PC-9 (cell line): ENCODE measurements around the gene AQP2. TPM values are rescaled to one million over a fixed set of nuclear protein-coding genes. Genes with fewer than 3 reads are reported as not detected.

Source experiments
- BruUV-seq: library from RNA; stranded (reverse); fragments of 400-500 nt; replicated peaks from 2 replicates; lab custom pipeline; 2021; lab: Mats Ljungman, UMichigan
- CTCF ChIA-PET: fragments of 300-600 bp; sonication (Branson Sonifier 250); formaldehyde crosslinking; loops from one replicate; lab custom pipeline; 2022; ENCODE audit warnings: antibody characterized with exemption; lab: Charles Lee
- POLR2A ChIA-PET: fragments of 300-600 bp; sonication (Branson Sonifier 250); formaldehyde crosslinking; loops from one replicate; lab custom pipeline; 2022; ENCODE audit warnings: antibody characterized with exemption; ENCODE audit not compliant: unreplicated experiment; lab: Charles Lee
- DNase-seq, 2 experiments: peaks; one replicate each; pipeline versions ENCODE4 v3.0.0 to v3.0.0-alpha.2; 2015 to 2022; ENCODE audit warnings: mixed read lengths in 1 of 2
- H2AFZ ChIP-seq: fragments of 200-600 bp; sonication (generic); 2 replicates; pipeline ENCODE4 v1.8.1; 2017; ENCODE audit warnings: antibody characterized with exemption
- H3F3A ChIP-seq: fragments of 200-600 bp; sonication (generic); 2 replicates; pipeline ENCODE4 v1.8.1; 2017; ENCODE audit warnings: antibody characterized with exemption, mild to moderate bottlenecking, low read depth; ENCODE audit not compliant: insufficient read depth
- H3K27ac ChIP-seq: fragments of 200-600 bp; sonication (generic); 2 replicates; pipeline ENCODE4 v1.6.1; 2016; ENCODE audit warnings: mixed run types
- H3K27me3 ChIP-seq: fragments of 200-600 bp; sonication (generic); 2 replicates; pipeline ENCODE4 v1.6.1; 2016; ENCODE audit warnings: low read depth, mixed run types; ENCODE audit not compliant: insufficient read depth
- H3K36me3 ChIP-seq: fragments of 200-600 bp; sonication (generic); 2 replicates; pipeline ENCODE4 v1.6.1; 2016; ENCODE audit warnings: low read depth, mixed run types
- H3K4me1 ChIP-seq: fragments of 200-600 bp; sonication (generic); replicated peaks from 2 replicates; pipeline ENCODE4 v1.6.1; 2016; ENCODE audit warnings: mixed run types; ENCODE audit not compliant: insufficient read depth
- H3K4me2 ChIP-seq: fragments of 200-600 bp; sonication (generic); 2 replicates; pipeline ENCODE4 v1.6.1; 2017; ENCODE audit warnings: mixed run types
- H3K4me3 ChIP-seq: fragments of 200-600 bp; sonication (generic); 2 replicates; pipeline ENCODE4 v1.6.1; 2016; ENCODE audit warnings: mixed run types
- H3K79me2 ChIP-seq: fragments of 200-600 bp; sonication (generic); 2 replicates; pipeline ENCODE4 v1.6.1; 2017; ENCODE audit warnings: low read depth, mixed run types
- H3K9me2 ChIP-seq: fragments of 200-600 bp; sonication (generic); 2 replicates; pipeline ENCODE4 v1.8.1; 2017; ENCODE audit warnings: mild to moderate bottlenecking; ENCODE audit not compliant: insufficient read depth
- H3K9me3 ChIP-seq: fragments of 200-600 bp; sonication (generic); 2 replicates; pipeline ENCODE4 v1.8.1; 2016; ENCODE audit warnings: low read depth; ENCODE audit not compliant: insufficient read depth
- H4K20me1 ChIP-seq: fragments of 200-600 bp; sonication (generic); 2 replicates; pipeline ENCODE4 v1.8.1; 2017; ENCODE audit not compliant: insufficient read depth
- CTCF ChIP-seq: fragments of 200-600 bp; sonication (generic); conservative IDR thresholded peaks from 2 replicates; pipeline ENCODE4 v1.6.1; 2017; ENCODE audit warnings: mixed run types, antibody characterized with exemption, mild to moderate bottlenecking, moderate library complexity
- EZH2 ChIP-seq: fragments of 200-600 bp; sonication (generic); IDR thresholded peaks from 2 replicates; pipeline ENCODE4 v1.8.0; 2017; ENCODE audit warnings: antibody characterized with exemption, low read depth
- intact Hi-C: fragments of 100-400 bp; cut with micrococcal nuclease; formaldehyde crosslinking; loops from one replicate; pipeline ENCODE4 v1.10.0; 2022; ENCODE audit not compliant: unreplicated experiment
- total RNA-seq: library from RNA; stranded (reverse); gene quantifications from 2 replicates; pipeline ENCODE4 v1.2.3, GENCODE V29; 2021

The AQP2 gene
- total RNA-seq, 1 experiment from 2014 or later, result not detected

DNA sequence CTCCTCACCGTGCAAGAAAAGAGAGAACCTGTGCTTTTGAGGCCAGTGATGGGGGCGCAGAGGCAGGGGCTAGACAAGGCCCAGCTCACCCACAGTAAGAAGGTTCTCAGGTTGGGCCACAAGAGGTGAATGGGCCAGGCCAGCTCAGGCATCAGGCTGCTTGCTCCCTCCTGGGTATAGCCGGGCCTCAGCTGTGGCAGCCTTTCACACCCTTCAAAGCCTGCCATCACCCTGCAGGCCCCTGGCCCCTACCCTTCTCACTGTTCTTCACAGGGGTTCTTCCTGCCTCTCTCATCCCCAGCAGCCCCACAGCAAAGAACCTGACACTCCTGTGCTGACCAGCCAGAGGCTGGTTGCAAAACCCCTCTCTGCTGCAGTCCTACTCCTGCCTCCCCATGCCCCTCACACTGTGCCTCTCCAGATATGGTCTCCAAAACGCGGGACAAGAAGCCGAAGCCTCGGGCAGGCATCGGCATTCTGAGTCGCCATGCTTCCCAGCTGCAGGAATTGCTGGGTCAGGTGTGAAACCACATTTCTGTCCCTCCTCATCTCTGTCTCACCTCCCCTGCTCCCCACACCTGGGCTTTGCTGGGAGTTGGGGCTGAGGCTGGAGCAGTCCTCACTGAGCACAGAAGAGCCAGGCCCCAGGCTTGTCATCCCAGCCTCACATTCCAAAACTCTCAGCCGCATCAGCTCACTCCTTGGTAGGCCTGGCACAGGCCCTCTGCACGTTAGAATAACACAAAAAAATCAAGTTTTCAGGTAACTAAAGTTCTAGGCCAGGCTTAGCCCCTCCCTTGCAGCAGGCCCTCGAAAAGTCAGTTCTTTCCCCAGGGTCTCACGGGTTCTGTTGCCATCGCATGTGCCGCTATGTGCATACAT is 40.0 kb upstream of the AQP2 start:
- no peaks in the 10 kb centered on the region for H3K36me3 ChIP-seq
- POLR2A ChIA-PET, result interaction anchor here (0.6 kb wide), 1 partner anchor 114 kb away, joined by 3 read pairs; the partner anchor contains the start of gene RACGAP1
- no peaks in the 10 kb centered on the region for H3K79me2 ChIP-seq
- no peaks in the 10 kb centered on the region for H3K27me3 ChIP-seq
- BruUV-seq, result no TSS peak
- CTCF ChIA-PET, result no interaction called here
- intact Hi-C loops, result no loop called here
- TF ChIP-seq EZH2 (no peak), CTCF (no peak)
- peaks cover 6% of the 10 kb centered on the region; the same call in 1 of the 2 replicates for H3F3A ChIP-seq
- H3K27ac ChIP-seq, result no peak overlapping the region
- H3K9me2 ChIP-seq, result no peaks in the 10 kb centered on the region
- no peaks in the 10 kb centered on the region for H4K20me1 ChIP-seq
- no peak for DNase-seq
- no peak overlapping the region for H3K4me3 ChIP-seq
- no peak overlapping the region for H3K4me2 ChIP-seq
- H3K9me3 ChIP-seq, result no peaks in the 10 kb centered on the region
- H3K4me1 ChIP-seq, result peaks cover 7% of the 10 kb centered on the region
- no peak overlapping the region for H2AFZ ChIP-seq

- Histone ChIP-seq H3K4me2 (no peak overlapping the region), H3K9me3 (no peaks in the 10 kb centered on the region), H3K79me2 (no peaks in the 10 kb centered on the region), H4K20me1 (no peaks in the 10 kb centered on the region), H2AFZ (no peak overlapping the region), H3K9me2 (no peaks in the 10 kb centered on the region), H3F3A (peaks cover 6% of the 10 kb centered on the region; the same call in 1 of the 2 replicates), H3K4me3 (no peak overlapping the region), H3K36me3 (no peaks in the 10 kb centered on the region), H3K4me1 (peaks cover 7% of the 10 kb centered on the region), H3K27me3 (no peaks in the 10 kb centered on the region), H3K27ac (no peak overlapping the region)
- ChIA-PET POLR2A (no interaction called here), CTCF (no interaction called here)
- no TSS peak for BruUV-seq
- no peak for TF ChIP-seq CTCF
- TF ChIP-seq EZH2, result no peak
- intact Hi-C loops, result no loop called here
- DNase-seq, result no peak
Measured at GRCh38 chr12:49911213-49911605, 39.3 kb upstream of the AQP2 start.

DNA sequence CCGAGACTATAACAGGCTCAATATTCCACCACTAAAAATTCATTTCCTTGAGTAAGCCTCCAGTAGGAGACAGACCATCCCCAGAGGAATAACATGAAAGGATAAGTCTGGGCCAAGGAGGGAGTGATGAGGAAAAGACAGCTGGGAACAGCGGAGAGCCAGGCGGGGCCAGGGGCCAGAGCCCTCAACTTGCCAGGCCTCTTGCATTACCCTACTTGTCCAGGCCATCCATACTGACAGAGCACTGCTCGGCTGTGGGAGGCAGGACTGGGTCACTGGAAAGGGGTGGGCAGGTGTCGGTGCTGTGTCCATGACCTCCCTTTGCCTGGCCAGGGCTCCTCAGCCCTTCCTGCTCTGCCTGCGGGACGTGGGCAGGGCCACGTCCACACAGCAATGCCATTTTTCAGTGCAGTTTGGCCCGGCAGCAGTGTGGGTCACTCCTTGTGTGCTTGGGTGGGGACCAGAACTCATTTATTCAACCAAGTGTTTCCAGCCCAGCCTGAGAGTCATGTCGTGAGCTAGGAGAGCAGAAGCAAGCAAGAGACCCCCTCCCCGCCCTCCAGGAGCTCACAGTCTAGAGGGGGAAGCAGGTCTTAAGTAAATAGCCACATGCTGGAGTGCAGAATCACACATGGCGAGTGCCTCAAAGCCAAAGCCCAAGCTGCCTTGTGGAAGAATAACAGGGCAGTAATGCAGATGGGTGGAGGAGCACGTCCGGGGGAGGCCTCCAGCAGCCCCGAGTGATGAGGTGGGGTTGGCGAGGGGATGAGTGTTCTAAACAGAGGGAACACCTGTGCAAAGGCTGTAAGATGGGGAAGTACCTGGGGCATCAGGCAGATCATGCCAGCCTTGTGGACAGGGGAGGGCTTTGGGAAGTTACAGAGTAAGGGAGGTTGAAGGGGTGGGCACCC is 37.9 kb upstream of the AQP2 start:
- Histone ChIP-seq H3K79me2 (no peaks in the 10 kb centered on the region), H3K4me1 (peaks cover 7% of the 10 kb centered on the region), H2AFZ (no peak overlapping the region), H3F3A (peaks cover 6% of the 10 kb centered on the region; the same call in 1 of the 2 replicates), H3K27ac (no peak overlapping the region), H3K9me2 (no peaks in the 10 kb centered on the region), H3K27me3 (no peaks in the 10 kb centered on the region), H3K4me3 (no peak overlapping the region), H3K4me2 (no peak overlapping the region), H3K9me3 (no peaks in the 10 kb centered on the region), H3K36me3 (no peaks in the 10 kb centered on the region), H4K20me1 (no peaks in the 10 kb centered on the region)
- DNase-seq, result no peak
- TF ChIP-seq CTCF (no peak), EZH2 (no peak)
- intact Hi-C loops, result no loop called here
- BruUV-seq, result no TSS peak
- POLR2A ChIA-PET, result no interaction called here
- CTCF ChIA-PET, result interaction anchor here (0.5 kb wide), 1 partner anchor 138 kb away, joined by 7 read pairs; no protein-coding TSS in a partner anchor
